ENCODE measurements around the gene ELP4. TPM values are rescaled to one million over a fixed set of nuclear protein-coding genes. Genes with fewer than 3 reads are reported as not detected.

Gene ELP4
- total RNA-seq, 2 donors from 2014 or later, result 16.9 TPM

DNA sequence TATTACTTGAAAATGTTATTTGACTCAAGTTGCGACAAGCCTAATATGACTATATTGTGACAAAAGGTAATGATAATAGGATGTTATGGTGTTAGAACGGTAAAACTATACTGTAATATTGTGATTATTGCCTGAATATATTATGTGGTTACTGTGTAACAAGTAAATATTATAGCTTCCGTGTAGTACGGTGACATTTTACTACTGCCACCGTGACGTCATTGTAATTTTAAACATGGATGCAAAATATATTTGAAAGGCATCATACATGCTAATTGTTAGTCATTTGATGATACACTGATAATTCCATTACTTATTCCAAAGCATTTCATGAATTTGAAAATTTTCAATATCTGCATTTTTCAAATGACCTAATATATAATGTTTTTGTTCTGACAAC lies 2.5 kb downstream of the ELP4 start:
- Histone ChIP-seq H3K9me3 (no peaks in the 10 kb centered on the region), H3K27ac (no peak overlapping the region), H3K36me3 (no peaks in the 10 kb centered on the region), H3K4me1 (ENCODE audit: control insufficient read depth in 1 of 2, low read depth in 2 of 2) (peaks cover 14 to 25% of the 10 kb centered on the region in 2 donors), H3K4me3 (no peak overlapping the region), H3K27me3 (replicated peaks; ENCODE audit: insufficient read depth) (no peaks in the 10 kb centered on the region)
- DNase-seq (ENCODE audit: low spot score) (no peak), ATAC-seq (ENCODE audit: insufficient number of reproducible peaks, low FRiP score, low read depth) (no peak)
- TF ChIP-seq CTCF (IDR thresholded peaks at IDR 0.05), result no peak

DNA sequence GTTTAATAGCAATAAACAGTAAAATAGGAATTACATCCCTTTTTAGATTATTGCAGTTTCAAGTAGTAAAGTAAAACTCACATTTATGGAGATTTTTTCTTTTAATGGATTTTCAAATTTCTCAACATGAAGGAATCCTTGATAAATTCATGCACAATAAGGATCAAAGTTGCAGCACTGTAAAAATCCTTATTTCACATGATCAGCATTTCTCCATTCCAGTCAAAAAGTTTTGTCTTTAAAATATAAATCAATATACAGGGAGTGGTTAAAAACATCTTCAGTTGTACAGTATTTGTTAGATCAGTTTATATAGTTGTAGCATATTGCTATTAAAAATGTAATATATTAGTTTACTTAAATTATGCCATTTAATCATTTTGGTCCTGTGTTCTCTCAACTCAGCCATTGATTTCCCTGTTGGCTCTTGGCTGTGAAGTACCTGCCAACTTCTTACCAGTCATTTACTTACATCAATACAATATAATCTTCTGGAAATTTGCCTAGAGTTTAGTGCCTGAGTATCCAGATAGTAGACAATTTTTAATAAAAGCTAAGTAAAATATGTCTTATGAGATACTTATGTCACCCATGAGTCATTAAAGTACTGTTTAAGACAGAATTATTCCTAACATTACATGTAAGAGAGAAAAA lies 12.1 kb downstream of the ELP4 start:
- ATAC-seq (ENCODE audit: insufficient number of reproducible peaks, low FRiP score, low read depth) (no peak), DNase-seq (ENCODE audit: low spot score) (no peak)
- H3K36me3 ChIP-seq, result no peaks in the 10 kb centered on the region
- H3K9me3 ChIP-seq, result no peaks in the 10 kb centered on the region
- no peak for TF ChIP-seq CTCF (IDR thresholded peaks at IDR 0.05)
- H3K27me3 ChIP-seq (replicated peaks; ENCODE audit: insufficient read depth), result no peaks in the 10 kb centered on the region
- no peak overlapping the region for H3K4me3 ChIP-seq
- no peaks in the 10 kb centered on the region for H3K4me1 ChIP-seq (ENCODE audit: control insufficient read depth in 1 of 2, low read depth in 2 of 2)
- H3K27ac ChIP-seq, result no peak overlapping the region

DNA sequence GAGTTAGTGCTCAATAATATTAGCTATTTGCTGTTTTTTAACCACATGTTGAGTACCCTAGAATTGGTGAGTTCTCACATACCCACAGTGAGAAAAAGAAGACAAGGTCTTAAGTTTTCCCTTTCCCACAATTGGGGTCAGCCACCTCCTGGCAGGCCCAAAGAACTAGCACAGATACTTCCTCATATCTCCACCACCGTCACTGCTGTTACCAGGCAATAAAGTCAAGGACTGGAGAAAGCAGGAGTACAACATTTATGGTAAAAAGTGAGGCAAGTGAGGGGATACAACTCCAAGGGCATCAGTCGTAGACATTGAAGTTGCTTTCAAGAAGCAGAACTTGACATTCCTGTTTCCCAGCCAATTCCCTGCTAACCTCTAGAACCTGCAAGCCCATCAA lies 19.6 kb downstream of the ELP4 start:
- no peak for ATAC-seq (ENCODE audit: insufficient number of reproducible peaks, low FRiP score, low read depth)
- Histone ChIP-seq H3K9me3 (no peaks in the 10 kb centered on the region), H3K36me3 (no peaks in the 10 kb centered on the region), H3K27ac (no peak overlapping the region), H3K27me3 (replicated peaks; ENCODE audit: insufficient read depth) (no peaks in the 10 kb centered on the region), H3K4me3 (no peak overlapping the region), H3K4me1 (ENCODE audit: control insufficient read depth in 1 of 2, low read depth in 2 of 2) (no peaks in the 10 kb centered on the region)
- no peak for DNase-seq (ENCODE audit: low spot score)
- TF ChIP-seq CTCF (IDR thresholded peaks at IDR 0.05), result no peak

GRCh38 chr11:31529701-31530100 lies 20.1 kb downstream of the ELP4 start:
- no peak overlapping the region for H3K4me3 ChIP-seq
- no peaks in the 10 kb centered on the region for H3K36me3 ChIP-seq
- H3K27me3 ChIP-seq (replicated peaks; ENCODE audit: insufficient read depth), result no peaks in the 10 kb centered on the region
- H3K9me3 ChIP-seq, result no peaks in the 10 kb centered on the region
- DNase-seq (ENCODE audit: low spot score), result no peak
- H3K4me1 ChIP-seq (ENCODE audit: control insufficient read depth in 1 of 2, low read depth in 2 of 2), result no peaks in the 10 kb centered on the region
- TF ChIP-seq CTCF (IDR thresholded peaks at IDR 0.05), result no peak
- no peak for ATAC-seq (ENCODE audit: insufficient number of reproducible peaks, low FRiP score, low read depth)
- H3K27ac ChIP-seq, result no peak overlapping the region

DNA sequence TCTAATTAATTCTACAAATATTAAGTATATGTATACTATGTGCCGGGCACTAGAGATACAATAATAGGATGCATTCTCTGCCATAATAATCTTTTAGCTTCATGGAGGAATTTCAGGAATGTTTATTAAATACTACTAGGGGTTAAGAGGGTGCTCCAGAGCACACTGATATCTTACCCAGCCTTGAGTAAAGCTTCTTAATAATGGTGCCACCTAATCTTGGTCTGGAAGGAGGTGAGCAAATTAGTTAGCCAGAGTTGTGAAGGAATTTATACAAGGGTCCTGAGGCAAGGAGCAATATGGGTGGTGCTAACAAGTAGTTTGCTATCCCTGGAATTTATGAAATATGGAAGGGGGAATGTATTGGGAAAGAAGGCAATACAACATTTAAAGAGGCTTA lies 21.7 kb downstream of the ELP4 start:
- no peak overlapping the region for H3K27ac ChIP-seq
- no peaks in the 10 kb centered on the region for H3K4me1 ChIP-seq (ENCODE audit: control insufficient read depth in 1 of 2, low read depth in 2 of 2)
- no peak overlapping the region for H3K4me3 ChIP-seq
- ATAC-seq (ENCODE audit: insufficient number of reproducible peaks, low FRiP score, low read depth) (no peak), DNase-seq (ENCODE audit: low spot score) (no peak)
- TF ChIP-seq CTCF (IDR thresholded peaks at IDR 0.05), result no peak
- no peaks in the 10 kb centered on the region for H3K27me3 ChIP-seq (replicated peaks; ENCODE audit: insufficient read depth)
- no peaks in the 10 kb centered on the region for H3K36me3 ChIP-seq
- H3K9me3 ChIP-seq, result no peaks in the 10 kb centered on the region

Data from thoracic aorta (tissue), 2 donors.